A549 (cell line): ENCODE measurements around the gene CISD3.

ENCODE experiments used
- EP300 ChIP-seq, 2 experiments: fragments of >200 bp; sonication (Bioruptor Twin); formaldehyde crosslinking; IDR thresholded peaks; 2 replicates in 1 of 2; 3 replicates in 1 of 2; pipeline ENCODE4 v1.6.1; 2016 to 2017
- ESRRA ChIP-seq: fragments of 150-350 bp; IDR thresholded peaks from 2 replicates; pipeline ENCODE4 v1.6.1; 2014; ENCODE audit warnings: mild to moderate bottlenecking, low read length, borderline replicate concordance
- KDM1A ChIP-seq: fragments of 200-600 bp; sonication (generic); IDR thresholded peaks from 2 replicates; pipeline ENCODE4 v1.6.1; 2016; ENCODE audit warnings: low read depth, mild to moderate bottlenecking
- PHF8 ChIP-seq: fragments of 200-600 bp; sonication (generic); IDR thresholded peaks from 2 replicates; pipeline ENCODE4 v1.6.1; 2016; ENCODE audit warnings: low read depth, mild to moderate bottlenecking, antibody characterized with exemption, moderate library complexity, borderline replicate concordance
- POLR2A ChIP-seq: IDR thresholded peaks from 2 replicates; pipeline ENCODE4 v1.6.1; 2012; ENCODE audit warnings: mild to moderate bottlenecking, low read length
- RAD21 ChIP-seq, 2 experiments: fragments of >200 bp in 1 of 2; sonication (Bioruptor Twin) in 1 of 2; formaldehyde crosslinking in 1 of 2; IDR thresholded peaks in 1 of 2; conservative IDR thresholded peaks in 1 of 2; 2 replicates in 1 of 2; 3 replicates in 1 of 2; pipeline ENCODE4 v1.6.1; 2012 to 2018; ENCODE audit warnings: inconsistent platforms in 1 of 2
- TF ChIP-seq, protein P1 (sequence below): fragments of >200 bp; sonication (Bioruptor Twin); formaldehyde crosslinking; IDR thresholded peaks from 3 replicates; pipeline ENCODE4 v1.5.1; 2016
- TF ChIP-seq, protein P2 (sequence below): fragments of 150-350 bp; IDR thresholded peaks from 2 replicates; pipeline ENCODE4 v1.6.1; 2014; ENCODE audit warnings: low read depth, mild to moderate bottlenecking, low read length

DNA sequence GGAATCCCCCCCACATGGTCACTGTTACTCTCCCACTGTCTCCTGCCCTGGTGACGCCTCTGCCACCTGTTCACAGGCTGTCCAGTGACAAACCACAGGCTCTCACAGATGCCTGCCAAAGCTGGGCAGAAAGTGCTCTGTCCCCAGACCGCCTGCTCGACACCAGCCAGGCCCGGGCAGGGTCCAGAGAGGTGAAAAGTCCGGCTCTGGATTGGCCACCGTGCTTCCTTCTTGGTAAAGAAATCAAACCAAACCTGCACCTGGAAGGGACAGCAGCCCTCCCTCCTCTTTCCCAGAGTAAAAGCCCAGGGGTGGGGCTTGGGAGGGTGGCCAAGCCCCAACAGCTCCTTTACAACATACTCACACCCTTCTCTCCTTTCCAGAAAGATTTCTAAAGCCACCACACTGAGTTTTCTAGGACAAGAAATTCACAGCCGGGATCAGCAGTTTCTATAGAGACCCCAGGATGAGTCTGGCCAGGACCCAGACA, 11.8 kb downstream of the CISD3 start:
- TF ChIP-seq, protein P1, sequence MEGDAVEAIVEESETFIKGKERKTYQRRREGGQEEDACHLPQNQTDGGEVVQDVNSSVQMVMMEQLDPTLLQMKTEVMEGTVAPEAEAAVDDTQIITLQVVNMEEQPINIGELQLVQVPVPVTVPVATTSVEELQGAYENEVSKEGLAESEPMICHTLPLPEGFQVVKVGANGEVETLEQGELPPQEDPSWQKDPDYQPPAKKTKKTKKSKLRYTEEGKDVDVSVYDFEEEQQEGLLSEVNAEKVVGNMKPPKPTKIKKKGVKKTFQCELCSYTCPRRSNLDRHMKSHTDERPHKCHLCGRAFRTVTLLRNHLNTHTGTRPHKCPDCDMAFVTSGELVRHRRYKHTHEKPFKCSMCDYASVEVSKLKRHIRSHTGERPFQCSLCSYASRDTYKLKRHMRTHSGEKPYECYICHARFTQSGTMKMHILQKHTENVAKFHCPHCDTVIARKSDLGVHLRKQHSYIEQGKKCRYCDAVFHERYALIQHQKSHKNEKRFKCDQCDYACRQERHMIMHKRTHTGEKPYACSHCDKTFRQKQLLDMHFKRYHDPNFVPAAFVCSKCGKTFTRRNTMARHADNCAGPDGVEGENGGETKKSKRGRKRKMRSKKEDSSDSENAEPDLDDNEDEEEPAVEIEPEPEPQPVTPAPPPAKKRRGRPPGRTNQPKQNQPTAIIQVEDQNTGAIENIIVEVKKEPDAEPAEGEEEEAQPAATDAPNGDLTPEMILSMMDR, result no peak
- TF ChIP-seq KDM1A, result no peak
- no peak for TF ChIP-seq RAD21 (conservative IDR thresholded peaks at IDR 0.05 in 1 of 2, IDR thresholded peaks at IDR 0.05 in 1 of 2)
- TF ChIP-seq, protein P2, sequence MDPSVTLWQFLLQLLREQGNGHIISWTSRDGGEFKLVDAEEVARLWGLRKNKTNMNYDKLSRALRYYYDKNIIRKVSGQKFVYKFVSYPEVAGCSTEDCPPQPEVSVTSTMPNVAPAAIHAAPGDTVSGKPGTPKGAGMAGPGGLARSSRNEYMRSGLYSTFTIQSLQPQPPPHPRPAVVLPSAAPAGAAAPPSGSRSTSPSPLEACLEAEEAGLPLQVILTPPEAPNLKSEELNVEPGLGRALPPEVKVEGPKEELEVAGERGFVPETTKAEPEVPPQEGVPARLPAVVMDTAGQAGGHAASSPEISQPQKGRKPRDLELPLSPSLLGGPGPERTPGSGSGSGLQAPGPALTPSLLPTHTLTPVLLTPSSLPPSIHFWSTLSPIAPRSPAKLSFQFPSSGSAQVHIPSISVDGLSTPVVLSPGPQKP, result no peak
- no peak for TF ChIP-seq EP300 (IDR thresholded peaks at IDR 0.05)
- no peak for TF ChIP-seq POLR2A
- no peak for TF ChIP-seq PHF8
- TF ChIP-seq ESRRA, result no peak
